Activated CD8-positive, alpha-beta memory T cell treated with anti-CD3 and anti-CD28 coated beads, Interleukin-2, amount 10 ng/mL, durations not matched to agents 7 days and 5 days (primary cell): ENCODE measurements around the gene MPZL2. TPM values are rescaled to one million over a fixed set of nuclear protein-coding genes. Genes with fewer than 3 reads are reported as not detected.

ENCODE experiments used
- ATAC-seq: fragments of 150-1000 bp; cut with Tn5 transposase; one replicate; pipeline ENCODE4 v1.10.0; 2021; ENCODE audit warnings: moderate library complexity
- CTCF ChIA-PET: fragments of 350-600 bp; sonication (Branson Sonifier 250); formaldehyde crosslinking; loops from one replicate; lab custom pipeline; 2021; ENCODE audit warnings: antibody characterized with exemption; lab: Charles Lee
- DNase-seq: peaks from one replicate; pipeline ENCODE4 v3.0.0-alpha.2; 2020
- H3K27ac Mint-ChIP-seq: one replicate; pipeline ENCODE4 v1.8.0; 2021; ENCODE audit warnings: mild to moderate bottlenecking, mixed read lengths
- H3K27me3 Mint-ChIP-seq: one replicate; pipeline ENCODE4 v1.8.0; 2021; ENCODE audit warnings: mixed read lengths
- H3K36me3 Mint-ChIP-seq: one replicate; pipeline ENCODE4 v1.8.0; 2021; ENCODE audit warnings: mild to moderate bottlenecking, mixed read lengths
- H3K4me1 Mint-ChIP-seq: one replicate; pipeline ENCODE4 v1.8.0; 2021; ENCODE audit warnings: mixed read lengths
- H3K4me3 Mint-ChIP-seq: one replicate; pipeline ENCODE4 v1.8.0; 2021; ENCODE audit warnings: mild to moderate bottlenecking, moderate library complexity, mixed read lengths
- H3K9me3 Mint-ChIP-seq: one replicate; pipeline ENCODE4 v1.8.0; 2022; ENCODE audit warnings: low read depth, mixed read lengths
- total RNA-seq, 2 experiments: library from RNA; stranded (reverse); gene quantifications; one replicate each; pipeline ENCODE4 v1.2.3, GENCODE V29; 2021

The MPZL2 gene
- total RNA-seq, 2 experiments from 2014 or later = 3.0 to 3.2 TPM

DNA sequence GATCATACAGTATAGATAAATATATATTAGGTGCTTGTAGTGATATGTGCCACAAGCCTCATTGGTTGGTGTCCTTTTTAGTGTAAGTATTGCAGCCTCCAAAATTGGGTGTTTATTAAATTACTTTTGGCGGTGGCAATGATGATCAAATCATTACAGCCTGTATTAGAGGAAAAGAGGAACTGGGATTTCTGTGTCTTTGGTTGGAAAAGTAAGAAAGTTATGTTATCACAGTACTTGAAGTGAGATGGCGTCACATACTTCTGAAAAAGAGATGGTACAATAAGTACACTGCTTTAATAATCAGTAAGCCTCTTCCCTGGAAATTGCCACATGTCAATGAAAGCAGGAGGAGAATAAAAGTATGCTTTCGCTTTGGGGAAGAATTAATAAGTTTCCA is 11.4 kb downstream of the MPZL2 start:
- H3K9me3 Mint-ChIP-seq = no peaks in the 10 kb centered on the region
- H3K36me3 Mint-ChIP-seq = peaks cover 8% of the 10 kb centered on the region
- DNase-seq = no peak
- CTCF ChIA-PET = interaction anchor here (0.7 to 2.6 kb wide), 15 partner anchors 8 to 92 kb away, joined by 3 to 25 read pairs (median 7); partner anchors contain the start of genes CD3G and JAML
- H3K27me3 Mint-ChIP-seq = no peaks in the 10 kb centered on the region
- H3K4me1 Mint-ChIP-seq = peaks cover 35% of the 10 kb centered on the region
- peak; percentile 3 for ATAC-seq
- peak overlapping the region; percentile 90 for H3K4me3 Mint-ChIP-seq
- H3K27ac Mint-ChIP-seq = peak overlapping the region; percentile 99

- no peaks in the 10 kb centered on the region for H3K27me3 Mint-ChIP-seq
- peaks cover 11% of the 10 kb centered on the region for H3K36me3 Mint-ChIP-seq
- ATAC-seq = peak; percentile 65
- CTCF ChIA-PET = interaction anchor here (0.7 to 2.6 kb wide), 17 partner anchors 9 to 93 kb away, joined by 3 to 25 read pairs (median 4); partner anchors contain the start of genes CD3G and JAML
- H3K4me1 Mint-ChIP-seq = peaks cover 41% of the 10 kb centered on the region
- DNase-seq = peak; percentile 90
- H3K27ac Mint-ChIP-seq = peak within 1 kb of the TSS; percentile 99
- no peaks in the 10 kb centered on the region for H3K9me3 Mint-ChIP-seq
- H3K4me3 Mint-ChIP-seq = peak within 1 kb of the TSS; percentile 90
Measured at GRCh38 chr11:118251858-118252652, 12.0 kb downstream of the MPZL2 start, which contains the start of gene MPZL3. Gene MPZL3, minus strand, starts transcription at chr11:118252365. Its CDS starts 71 bp downstream, at chr11:118252294.

- peak; percentile 50 for ATAC-seq
- Mint-ChIP-seq H3K36me3 (peaks cover 29% of the 10 kb centered on the region), H3K9me3 (no peaks in the 10 kb centered on the region), H3K4me1 (peaks cover 71% of the 10 kb centered on the region), H3K27me3 (no peaks in the 10 kb centered on the region), H3K27ac (peak overlapping the region; percentile 74), H3K4me3 (no peak overlapping the region)
- CTCF ChIA-PET = interaction anchor here (0.7 to 9.4 kb wide), 6 partner anchors 18 to 56 kb away, joined by 3 to 80 read pairs (median 6); partner anchors contain the start of gene JAML
- no peak for DNase-seq
Measured at GRCh38 chr11:118247041-118247440, 17.1 kb downstream of the MPZL2 start.

GRCh38 chr11:118245936-118246562 is 18.0 kb downstream of the MPZL2 start:
- H3K4me3 Mint-ChIP-seq = no peak overlapping the region
- ATAC-seq (no peak), DNase-seq (no peak)
- H3K27ac Mint-ChIP-seq = peak overlapping the region; percentile 74
- peaks cover 81% of the 10 kb centered on the region for H3K4me1 Mint-ChIP-seq
- H3K9me3 Mint-ChIP-seq = no peaks in the 10 kb centered on the region
- CTCF ChIA-PET = interaction anchor here (0.8 to 9.4 kb wide), 7 partner anchors 9 to 107 kb away, joined by 3 to 80 read pairs (median 7); partner anchors contain the start of gene JAML
- no peaks in the 10 kb centered on the region for H3K27me3 Mint-ChIP-seq
- H3K36me3 Mint-ChIP-seq = peaks cover 32% of the 10 kb centered on the region

GRCh38 chr11:118243993-118244762 is 19.9 kb downstream of the MPZL2 start:
- no peaks in the 10 kb centered on the region for H3K9me3 Mint-ChIP-seq
- H3K27me3 Mint-ChIP-seq = no peaks in the 10 kb centered on the region
- H3K4me1 Mint-ChIP-seq = peaks cover 85% of the 10 kb centered on the region
- peak overlapping the region; percentile 73 for H3K27ac Mint-ChIP-seq
- CTCF ChIA-PET = interaction anchor here (0.7 to 9.4 kb wide), 6 partner anchors 13 to 45 kb away, joined by 3 to 80 read pairs (median 3); no protein-coding TSS in a partner anchor
- no peak for DNase-seq
- no peak for ATAC-seq
- peaks cover 35% of the 10 kb centered on the region for H3K36me3 Mint-ChIP-seq
- no peak overlapping the region for H3K4me3 Mint-ChIP-seq

DNA sequence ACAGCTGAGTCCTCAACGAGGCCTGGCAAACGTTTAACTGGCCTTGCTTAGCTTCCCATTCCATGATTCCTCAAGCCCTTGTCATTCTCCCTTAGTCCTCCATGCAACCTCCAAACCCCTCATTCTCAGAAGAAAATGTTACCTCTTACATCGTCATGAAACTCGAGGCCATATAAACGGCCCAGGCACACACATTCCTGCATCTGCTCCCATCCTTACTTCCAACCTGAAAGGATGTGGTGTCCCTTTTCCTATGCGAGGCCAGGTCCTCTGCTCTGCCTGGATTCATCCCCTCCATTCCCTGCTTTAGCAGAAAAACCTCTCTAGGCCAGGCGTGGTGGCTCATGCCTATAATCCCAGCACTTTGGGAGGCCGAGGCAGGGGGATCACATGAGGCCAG is 20.9 kb downstream of the MPZL2 start:
- Mint-ChIP-seq H3K27ac (peak overlapping the region; percentile 73), H3K36me3 (peaks cover 45% of the 10 kb centered on the region), H3K4me1 (peaks cover 90% of the 10 kb centered on the region), H3K27me3 (no peaks in the 10 kb centered on the region), H3K4me3 (no peak overlapping the region), H3K9me3 (no peaks in the 10 kb centered on the region)
- no peak for ATAC-seq
- CTCF ChIA-PET = interaction anchor here (1.5 to 9.4 kb wide), 4 partner anchors 8 to 44 kb away, joined by 3 to 80 read pairs (median 34); partner anchors contain the start of genes JAML and MPZL3
- DNase-seq = no peak

GRCh38 chr11:118241764-118242098 is 22.4 kb downstream of the MPZL2 start:
- ATAC-seq (no peak), DNase-seq (no peak)
- Mint-ChIP-seq H3K9me3 (no peaks in the 10 kb centered on the region), H3K4me1 (peaks cover 89% of the 10 kb centered on the region), H3K36me3 (peaks cover 49% of the 10 kb centered on the region), H3K4me3 (peak overlapping the region; percentile 71), H3K27ac (peak overlapping the region; percentile 97), H3K27me3 (no peaks in the 10 kb centered on the region)
- CTCF ChIA-PET = interaction anchor here (1.0 to 9.4 kb wide), 10 partner anchors 10 to 54 kb away, joined by 3 to 80 read pairs (median 8); partner anchors contain the start of genes JAML, MPZL2 and MPZL3

- CTCF ChIA-PET = interaction anchor here (1.2 to 9.4 kb wide), 8 partner anchors 10 to 55 kb away, joined by 4 to 80 read pairs (median 9); partner anchors contain the start of genes JAML and MPZL3
Measured at GRCh38 chr11:118240999-118241763, 22.9 kb downstream of the MPZL2 start.

DNA sequence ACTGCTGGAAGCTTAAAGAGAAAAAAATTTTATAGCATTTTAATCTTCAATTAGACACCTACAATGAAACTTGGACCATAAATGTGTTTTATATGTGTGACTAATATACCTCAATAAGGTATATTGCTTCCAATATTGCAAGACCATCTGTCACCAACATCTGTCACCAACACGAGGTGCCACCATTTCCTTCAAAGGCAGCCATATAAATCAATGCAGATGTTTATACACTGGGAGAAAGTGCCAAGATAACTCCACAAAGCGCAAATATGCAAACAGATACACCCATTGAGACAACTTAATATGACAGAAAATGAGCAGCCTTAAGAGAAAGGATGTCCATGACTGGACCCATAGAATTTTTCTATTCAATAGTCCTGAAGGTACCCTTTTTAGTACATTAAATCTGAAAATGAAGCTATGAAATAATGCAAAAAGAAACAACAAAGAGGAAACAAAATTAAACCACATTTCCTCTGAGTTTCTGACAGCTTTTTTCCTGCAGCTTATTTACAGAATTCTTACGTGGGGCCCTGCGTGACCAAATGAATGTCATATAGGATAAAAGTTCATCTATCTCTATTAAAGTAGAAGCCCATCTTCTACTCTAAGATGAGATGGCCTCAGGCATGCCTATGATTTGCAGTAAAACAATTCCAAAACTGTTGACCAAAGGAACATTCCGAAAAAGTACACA is 24.4 kb downstream of the MPZL2 start:
- ATAC-seq (peak; percentile 10), DNase-seq (no peak)
- Mint-ChIP-seq H3K9me3 (no peaks in the 10 kb centered on the region), H3K27ac (peak overlapping the region; percentile 97), H3K27me3 (no peaks in the 10 kb centered on the region), H3K36me3 (peaks cover 55% of the 10 kb centered on the region), H3K4me1 (peaks cover 85% of the 10 kb centered on the region), H3K4me3 (peak overlapping the region; percentile 71)
- CTCF ChIA-PET = interaction anchor here (0.8 to 9.4 kb wide), 7 partner anchors 10 to 68 kb away, joined by 3 to 80 read pairs (median 11); partner anchors contain the start of genes JAML and MPZL3

More at GRCh38 chr11:118240999-118241763, 22.9 kb downstream of the MPZL2 start:
- Mint-ChIP-seq H3K27me3 (no peaks in the 10 kb centered on the region), H3K4me1 (peaks cover 91% of the 10 kb centered on the region), H3K9me3 (no peaks in the 10 kb centered on the region), H3K36me3 (peaks cover 52% of the 10 kb centered on the region), H3K4me3 (peak overlapping the region; percentile 71), H3K27ac (peak overlapping the region; percentile 97)
- ATAC-seq (peak; percentile 89), DNase-seq (peak; percentile 88)

- peak overlapping the region; percentile 97 for H3K27ac Mint-ChIP-seq
- CTCF ChIA-PET = interaction anchor here (1.9 to 9.4 kb wide), 6 partner anchors 9 to 67 kb away, joined by 5 to 80 read pairs (median 18); partner anchors contain the start of genes JAML and MPZL3
- peak overlapping the region; percentile 60 for H3K4me3 Mint-ChIP-seq
- no peak for DNase-seq
- ATAC-seq = peak; percentile 4
- H3K4me1 Mint-ChIP-seq = peaks cover 85% of the 10 kb centered on the region
- no peaks in the 10 kb centered on the region for H3K9me3 Mint-ChIP-seq
- H3K27me3 Mint-ChIP-seq = no peaks in the 10 kb centered on the region
- peaks cover 55% of the 10 kb centered on the region for H3K36me3 Mint-ChIP-seq
Measured at GRCh38 chr11:118238929-118239328, 25.2 kb downstream of the MPZL2 start.

GRCh38 chr11:118238421-118238820 is 25.7 kb downstream of the MPZL2 start:
- Mint-ChIP-seq H3K9me3 (no peaks in the 10 kb centered on the region), H3K36me3 (peaks cover 59% of the 10 kb centered on the region), H3K4me3 (peak overlapping the region; percentile 60), H3K27me3 (no peaks in the 10 kb centered on the region), H3K4me1 (peaks cover 83% of the 10 kb centered on the region), H3K27ac (peak overlapping the region; percentile 97)
- DNase-seq (no peak), ATAC-seq (no peak)
- CTCF ChIA-PET = interaction anchor here (2.3 to 9.4 kb wide), 3 partner anchors 13 to 40 kb away, joined by 9 to 80 read pairs (median 44); partner anchors contain the start of gene JAML
